Hepatocyte (in vitro differentiated cells): ENCODE data around the gene SDF4. TPM values are rescaled to one million over a fixed set of nuclear protein-coding genes. Genes with fewer than 3 reads are reported as not detected.
A peak's percentile ranks its signal among the peaks of the same experiment; 100 is the strongest.

Experiments used
- DNase-seq: peaks from one replicate; pipeline ENCODE4 v3.0.0-alpha.2; 2016; ENCODE audit warnings: low spot score
- H2AFZ ChIP-seq: fragments of 200-600 bp; sonication (generic); 2 replicates; pipeline ENCODE4 v1.6.0; 2016; ENCODE audit warnings: antibody characterized with exemption, mild to moderate bottlenecking
- H3K27ac ChIP-seq: fragments of 200-600 bp; sonication (generic); 2 replicates; pipeline ENCODE4 v1.5.1; 2016; ENCODE audit warnings: mild to moderate bottlenecking
- H3K27me3 ChIP-seq: fragments of 200-600 bp; sonication (generic); 2 replicates; pipeline ENCODE4 v1.6.1; 2016
- H3K36me3 ChIP-seq: fragments of 200-600 bp; sonication (generic); replicated peaks from 2 replicates; pipeline ENCODE4 v1.5.1; 2016; ENCODE audit warnings: low read depth; ENCODE audit not compliant: insufficient read depth
- H3K4me1 ChIP-seq: fragments of 200-600 bp; sonication (generic); 2 replicates; pipeline ENCODE4 v1.5.1; 2016; ENCODE audit warnings: mild to moderate bottlenecking, moderate library complexity; ENCODE audit not compliant: insufficient read depth
- H3K4me2 ChIP-seq: fragments of 200-600 bp; sonication (generic); 2 replicates; pipeline ENCODE4 v1.6.0; 2016
- H3K4me3 ChIP-seq: fragments of 200-600 bp; sonication (generic); 2 replicates; pipeline ENCODE4 v1.5.1; 2016; ENCODE audit warnings: mild to moderate bottlenecking
- H3K79me2 ChIP-seq: fragments of 200-600 bp; sonication (generic); 2 replicates; pipeline ENCODE4 v1.6.0; 2017; ENCODE audit warnings: mild to moderate bottlenecking
- H3K9me2 ChIP-seq: fragments of 200-600 bp; sonication (generic); replicated peaks from 2 replicates; pipeline ENCODE4 v1.6.0; 2017; ENCODE audit warnings: mild to moderate bottlenecking; ENCODE audit not compliant: insufficient read depth
- H3K9me3 ChIP-seq: fragments of 200-600 bp; sonication (generic); 2 replicates; pipeline ENCODE4 v1.5.1; 2016; ENCODE audit warnings: low read depth, mild to moderate bottlenecking
- H4K20me1 ChIP-seq: fragments of 200-600 bp; sonication (generic); 2 replicates; pipeline ENCODE4 v1.6.0; 2016; ENCODE audit warnings: mild to moderate bottlenecking; ENCODE audit not compliant: insufficient read depth, poor library complexity, severe bottlenecking
- EZH2 ChIP-seq: fragments of 200-600 bp; sonication (generic); IDR thresholded peaks from 2 replicates; pipeline ENCODE4 v1.6.1; 2016; ENCODE audit warnings: antibody characterized with exemption, mild to moderate bottlenecking, borderline replicate concordance
- EZH2phosphoT487 ChIP-seq: fragments of 200-600 bp; sonication (generic); IDR thresholded peaks from one replicate; pipeline ENCODE4 v1.6.1; 2018; ENCODE audit warnings: antibody characterized with exemption, mild to moderate bottlenecking, low read depth, moderate library complexity; ENCODE audit not compliant: unreplicated experiment, severe bottlenecking
- WGBS: methylation state at CpG from one replicate; pipeline ENCODE4 v1.1.6; 2016; ENCODE audit warnings: low lambda C conversion rate; ENCODE audit errors: missing lambda C conversion rate; 5-methylcytosine and 5-hydroxymethylcytosine counted together
- polyA plus RNA-seq: library from polyadenylated mRNA; unstranded; fragments of >200 nt; fragmentation: Nextera tagmentation; extraction: Ambion mirVana; gene quantifications from 2 replicates; pipeline ENCODE4 v1.2.1, GENCODE V29; 2016
- total RNA-seq: library from RNA; depleted of rRNA; stranded (reverse); fragments of >200 nt; gene quantifications from 2 replicates; pipeline ENCODE4 v1.2.3, GENCODE V29; 2014
- TF ChIP-seq, protein P1 (sequence below): fragments of 200-600 bp; sonication (generic); IDR thresholded peaks from 2 replicates; pipeline ENCODE4 v1.5.1; 2016; ENCODE audit warnings: antibody characterized with exemption, mild to moderate bottlenecking; ENCODE audit not compliant: poor library complexity

The SDF4 gene
- total and polyA plus RNA-seq, 2 experiments from 2014 or later: 156 to 296 TPM

- WGBS: 88% methylated on average over 10 of the region's 10 CpGs
- no peak overlapping the region for H3K4me2 ChIP-seq
- no peaks in the 10 kb centered on the region for H3K36me3 ChIP-seq
- no peaks in the 10 kb centered on the region for H3K4me1 ChIP-seq
- DNase-seq: no peak
- no peak overlapping the region for H3K4me3 ChIP-seq
- no peaks in the 10 kb centered on the region for H3K9me3 ChIP-seq
- TF ChIP-seq EZH2phosphoT487: no peak
- TF ChIP-seq EZH2: no peak
- TF ChIP-seq, protein P1, sequence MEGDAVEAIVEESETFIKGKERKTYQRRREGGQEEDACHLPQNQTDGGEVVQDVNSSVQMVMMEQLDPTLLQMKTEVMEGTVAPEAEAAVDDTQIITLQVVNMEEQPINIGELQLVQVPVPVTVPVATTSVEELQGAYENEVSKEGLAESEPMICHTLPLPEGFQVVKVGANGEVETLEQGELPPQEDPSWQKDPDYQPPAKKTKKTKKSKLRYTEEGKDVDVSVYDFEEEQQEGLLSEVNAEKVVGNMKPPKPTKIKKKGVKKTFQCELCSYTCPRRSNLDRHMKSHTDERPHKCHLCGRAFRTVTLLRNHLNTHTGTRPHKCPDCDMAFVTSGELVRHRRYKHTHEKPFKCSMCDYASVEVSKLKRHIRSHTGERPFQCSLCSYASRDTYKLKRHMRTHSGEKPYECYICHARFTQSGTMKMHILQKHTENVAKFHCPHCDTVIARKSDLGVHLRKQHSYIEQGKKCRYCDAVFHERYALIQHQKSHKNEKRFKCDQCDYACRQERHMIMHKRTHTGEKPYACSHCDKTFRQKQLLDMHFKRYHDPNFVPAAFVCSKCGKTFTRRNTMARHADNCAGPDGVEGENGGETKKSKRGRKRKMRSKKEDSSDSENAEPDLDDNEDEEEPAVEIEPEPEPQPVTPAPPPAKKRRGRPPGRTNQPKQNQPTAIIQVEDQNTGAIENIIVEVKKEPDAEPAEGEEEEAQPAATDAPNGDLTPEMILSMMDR: peak; percentile 18
- peaks cover 42% of the 10 kb centered on the region for H4K20me1 ChIP-seq
- no peaks in the 10 kb centered on the region for H3K27me3 ChIP-seq
- H3K9me2 ChIP-seq: no peaks in the 10 kb centered on the region
- H2AFZ ChIP-seq: no peak overlapping the region
- H3K27ac ChIP-seq: no peak overlapping the region
- peaks cover 52% of the 10 kb centered on the region for H3K79me2 ChIP-seq
These were observed 33.1 kb upstream of the SDF4 start for GRCh38 chr1:1264868-1265272.

DNA sequence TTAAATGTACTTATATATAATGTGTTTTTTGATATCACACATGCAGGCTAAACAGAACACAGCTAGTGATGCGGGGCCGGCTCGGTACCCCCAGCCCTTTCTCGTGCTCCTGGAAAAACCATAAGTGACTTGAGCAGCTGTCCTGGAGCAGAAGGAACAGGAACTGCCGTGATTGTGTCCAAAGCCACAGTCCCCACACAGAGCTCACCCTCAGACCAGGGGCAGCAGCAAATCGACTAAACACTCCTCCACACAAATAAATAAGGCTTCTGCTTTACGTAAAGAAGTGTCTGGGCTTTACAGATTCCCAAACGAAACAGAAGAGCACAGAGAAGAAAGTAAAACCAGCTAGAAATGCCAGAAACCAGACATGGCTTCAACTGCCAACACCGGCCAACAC lies 32.2 kb upstream of the SDF4 start:
- H3K4me3 ChIP-seq: no peak overlapping the region
- DNase-seq: no peak
- H3K27ac ChIP-seq: no peak overlapping the region
- 82% methylated on average over 9 of the region's 9 CpGs for WGBS
- no peak overlapping the region for H2AFZ ChIP-seq
- H3K36me3 ChIP-seq: no peaks in the 10 kb centered on the region
- no peaks in the 10 kb centered on the region for H3K9me2 ChIP-seq
- H3K79me2 ChIP-seq: peaks cover 47% of the 10 kb centered on the region
- no peaks in the 10 kb centered on the region for H3K4me1 ChIP-seq
- no peak for TF ChIP-seq EZH2
- H4K20me1 ChIP-seq: peaks cover 35% of the 10 kb centered on the region
- no peaks in the 10 kb centered on the region for H3K27me3 ChIP-seq
- no peaks in the 10 kb centered on the region for H3K9me3 ChIP-seq
- no peak overlapping the region for H3K4me2 ChIP-seq

DNA sequence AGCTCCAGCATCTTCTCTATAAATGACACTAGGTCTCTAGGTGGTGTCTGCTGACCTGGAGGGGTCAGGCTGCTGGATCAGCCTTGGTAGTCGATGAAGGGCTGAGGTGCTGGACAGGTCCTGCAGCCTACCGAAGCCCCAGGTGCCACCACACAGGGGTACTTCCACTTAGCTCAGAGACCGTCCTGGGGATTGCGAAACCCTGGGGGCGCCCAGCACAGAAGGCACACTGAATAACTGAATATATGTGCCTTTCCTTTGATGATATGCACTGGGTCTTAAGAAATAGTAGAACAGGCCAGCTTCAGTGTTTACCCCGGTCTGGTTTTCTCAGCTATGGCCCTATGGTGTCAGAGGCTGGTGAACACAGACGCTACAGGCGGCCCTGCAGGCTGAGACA lies 31.0 kb upstream of the SDF4 start:
- Histone ChIP-seq H4K20me1 (peaks cover 28% of the 10 kb centered on the region), H3K4me1 (no peaks in the 10 kb centered on the region), H2AFZ (no peak overlapping the region), H3K9me3 (no peaks in the 10 kb centered on the region), H3K9me2 (no peaks in the 10 kb centered on the region), H3K36me3 (no peaks in the 10 kb centered on the region), H3K4me2 (no peak overlapping the region), H3K27ac (no peak overlapping the region), H3K4me3 (no peak overlapping the region), H3K79me2 (peaks cover 36% of the 10 kb centered on the region), H3K27me3 (no peaks in the 10 kb centered on the region)
- WGBS: 96% methylated on average over 8 of the region's 8 CpGs
- TF ChIP-seq EZH2: no peak
- no peak for TF ChIP-seq EZH2phosphoT487
- TF ChIP-seq, protein P1: no peak
- no peak for DNase-seq

GRCh38 chr1:1262071-1262470 lies 30.3 kb upstream of the SDF4 start:
- Histone ChIP-seq H3K4me1 (no peaks in the 10 kb centered on the region), H3K27me3 (no peaks in the 10 kb centered on the region), H2AFZ (no peak overlapping the region), H3K36me3 (no peaks in the 10 kb centered on the region), H3K27ac (no peak overlapping the region), H3K4me3 (no peak overlapping the region), H4K20me1 (peaks cover 22% of the 10 kb centered on the region), H3K9me3 (no peaks in the 10 kb centered on the region), H3K9me2 (no peaks in the 10 kb centered on the region), H3K79me2 (peaks cover 31% of the 10 kb centered on the region), H3K4me2 (no peak overlapping the region)
- TF ChIP-seq EZH2phosphoT487 (no peak), EZH2 (no peak)
- TF ChIP-seq, protein P1: no peak
- no peak for DNase-seq
- 98% methylated on average over 17 of the region's 17 CpGs for WGBS
